ENCODE results near the gene EPHA2.
"Not testable (repeated sequence)": the region's sequence is repeated elsewhere in the genome, so short reads cannot be mapped to it uniquely, and the experiment has no call there.

The EPHA2 gene

GRCh38 chr1:16155537-16156410, at the start of gene EPHA2:
TSS of gene EPHA2 (minus strand) at chr1:16156069. CDS start at chr1:16155932, 137 bp downstream.
- DNase-seq = peak; percentile 93

GRCh38 chr1:16205334-16205671, 49.4 kb upstream of the EPHA2 start:
- no peak for DNase-seq

GRCh38 chr1:16204634-16205333, 48.9 kb upstream of the EPHA2 start:
- DNase-seq = no peak

GRCh38 chr1:16204216-16204615, 48.3 kb upstream of the EPHA2 start:
- DNase-seq = no peak

- no peak for DNase-seq
Observed at GRCh38 chr1:16203550-16203949, 47.7 kb upstream of the EPHA2 start.

- no peak for DNase-seq
Observed at GRCh38 chr1:16202281-16203210, 46.7 kb upstream of the EPHA2 start.

- DNase-seq = no peak
Observed at GRCh38 chr1:16199700-16200099, 43.8 kb upstream of the EPHA2 start.

- no peak for DNase-seq
Observed at GRCh38 chr1:16199157-16199501, 43.3 kb upstream of the EPHA2 start.

GRCh38 chr1:16198444-16199156, 42.7 kb upstream of the EPHA2 start:
- no peak for DNase-seq

- no peak for DNase-seq
Observed at GRCh38 chr1:16196874-16197273, 41.0 kb upstream of the EPHA2 start.

GRCh38 chr1:16196139-16196538, 40.3 kb upstream of the EPHA2 start:
- DNase-seq = not testable (repeated sequence)

- DNase-seq = no peak
Observed at GRCh38 chr1:16195518-16195905, 39.6 kb upstream of the EPHA2 start.

GRCh38 chr1:16191916-16192546, 36.2 kb upstream of the EPHA2 start:
- no peak for DNase-seq

- no peak for DNase-seq
Observed at GRCh38 chr1:16191309-16191708, 35.4 kb upstream of the EPHA2 start.

- DNase-seq = peak; percentile 83
Observed at GRCh38 chr1:16189921-16190621, 34.2 kb upstream of the EPHA2 start.

GRCh38 chr1:16189003-16189402, 33.1 kb upstream of the EPHA2 start:
- DNase-seq = no peak

- peak; percentile 86 for DNase-seq
Observed at GRCh38 chr1:16187748-16188401, 32.0 kb upstream of the EPHA2 start.

- DNase-seq = no peak
Observed at GRCh38 chr1:16186655-16187235, 30.9 kb upstream of the EPHA2 start.

- no peak for DNase-seq
Observed at GRCh38 chr1:16184557-16185303, 28.9 kb upstream of the EPHA2 start.
